Heart right ventricle (tissue), 16 donors: Measurements from ENCODE around the gene PROSER1. TPM values are rescaled to one million over a fixed set of nuclear protein-coding genes. Genes with fewer than 3 reads are reported as not detected.

Experiments used
- ATAC-seq, 8 donors: fragments of 200-7000 bp; cut with Tn5 transposase; one replicate each; pipeline ENCODE4 v1.9.1; 2020; ENCODE audit warnings: mild to moderate bottlenecking in 8 of 8, moderate library complexity in 8 of 8, moderate number of reproducible peaks in 1 of 8
- DNase-seq, 2 donors: peaks; one replicate each; pipeline ENCODE4 v3.0.0-alpha.2; 2020
- H3K27ac ChIP-seq, 10 donors: fragments of 200-600 bp; sonication (generic) in 2 of 10; one replicate each; pipeline versions ENCODE4 v1.5.0 to v1.8.0; 2020 to 2022; ENCODE audit warnings: mild to moderate bottlenecking in 3 of 10
- H3K27me3 ChIP-seq, 7 donors: fragments of 200-600 bp; one replicate each; pipeline ENCODE4 v1.8.0; 2021 to 2022; ENCODE audit warnings: mild to moderate bottlenecking in 2 of 7
- H3K36me3 ChIP-seq, 9 donors: fragments of 200-600 bp; sonication (generic) in 1 of 9; one replicate each; pipeline versions ENCODE4 v1.5.0 to v1.8.0; 2020 to 2022; ENCODE audit warnings: mild to moderate bottlenecking in 2 of 9
- H3K4me1 ChIP-seq, 9 donors: fragments of 200-600 bp; sonication (generic) in 1 of 9; one replicate each; pipeline versions ENCODE4 v1.5.0 to v1.8.0; 2020 to 2022; ENCODE audit warnings: mild to moderate bottlenecking in 4 of 9
- H3K4me3 ChIP-seq, 10 donors: fragments of 200-600 bp; sonication (generic) in 2 of 10; one replicate each; pipeline versions ENCODE4 v1.5.0 to v1.8.0; 2020 to 2022; ENCODE audit warnings: mild to moderate bottlenecking in 7 of 10, moderate library complexity in 2 of 10
- H3K9me3 ChIP-seq, 11 donors: fragments of 200-600 bp in 10 of 11; sonication (generic) in 2 of 11; one replicate each; pipeline versions ENCODE4 v1.5.0 to v1.8.0; 2013 to 2022; ENCODE audit warnings: mild to moderate bottlenecking in 2 of 11, control low read depth in 1 of 11, moderate library complexity in 1 of 11
- CTCF ChIP-seq, 9 donors: fragments of 200-600 bp; sonication (generic) in 2 of 9; IDR thresholded peaks; one replicate each; pipeline versions ENCODE4 v1.5.0 to v1.8.0; 2021 to 2022; ENCODE audit warnings: antibody characterized with exemption in 9 of 9, mild to moderate bottlenecking in 5 of 9, moderate library complexity in 1 of 9
- WGBS, 2 donors: extraction: QIAGEN DNeasy Blood & Tissue Kit; methylation state at CpG; one replicate each; pipeline ENCODE4 v1.1.7; 2013; ENCODE audit warnings: inconsistent platforms in 1 of 2; 5-methylcytosine and 5-hydroxymethylcytosine counted together
- intact Hi-C, 10 donors: fragments of 100-400 bp; cut with DNase I; formaldehyde crosslinking; loops; one replicate each; pipeline versions ENCODE4 v1.11.1 to v1.14.2; 2022
- polyA plus RNA-seq, 2 donors: library from polyadenylated mRNA; stranded (reverse); fragments of 200-250 nt; gene quantifications; one replicate each; pipeline ENCODE4 v1.2.3, GENCODE V29; 2013
- total RNA-seq, 10 donors: library from RNA; stranded (reverse); fragmentation: NEBNext Ultra II Directional in 3 of 10; extraction: Animal tissue kit (Norgen Biotek cat#: 25700) in 3 of 10; gene quantifications; one replicate each; pipeline versions ENCODE4 v1.2.1 to v1.2.4, GENCODE V29; 2021 to 2023
- donor health status: Arrhythmogenic right ventricular cardiomyopathy.
- donor health status: ischemic (EF 13 %, LVEDD 7.1; RV severe dilation, severe dysfunction).
- donor health status: healthy with polysubstance abuse.
- donor health status: DM: no; HTN: yes; CAD: no.
- donor health status: DM: no; HTN: no; CAD: no.
- donor health status: ischemic (EF 25% LVEDD 6.9; RV normal size, moderate dysfunction).
- donor health status: ischemic (EF 25% LVEDD 5.7; RV mildly dilated, moderate dysfunction).
- donor health status: healthy.
- donor health status: DM: yes; HTN: yes; CAD: no.
- donor health status: Ischemic cardiomyopathy.
- donor health status: ischemic (EF 35%, LVEDD 5.7; RV mildly dilated, moderate dysfunction).
- donor health status: nonischemic (EF 11% LVEDD 7.7; RV severe dilation, severe dysfunction).
- donor health status: DM: yes; HTN: yes; CAD: no.
- donor health status: PGD.
- donor health status: ischemic (EF 29% LVEDD 5.4; RV normal size, mild dysfunction).
- donor health status: nonischemic (EF 23%, LVEDD 6.1; RV moderate dilation, normal function).

PROSER1 gene
- total and polyA plus RNA-seq, 12 donors = 5.4 to 22.4 (median 16.7) TPM

- Histone ChIP-seq H3K27ac (no peak overlapping the region), H3K4me1 (no peaks in the 10 kb centered on the region), H3K27me3 (no peaks in the 10 kb centered on the region), H3K9me3 (no peaks in the 10 kb centered on the region), H3K36me3 (no peaks in the 10 kb centered on the region), H3K4me3 (no peak overlapping the region)
- 49 to 57% methylated on average over 4 of the region's 4 CpGs for WGBS, 2 donors
- no peak for ATAC-seq
- TF ChIP-seq CTCF (IDR thresholded peaks at IDR 0.05) = no peak
- DNase-seq = no peak
- intact Hi-C loops = no loop called here
Observed at GRCh38 chr13:38993381-38993780, 44.5 kb downstream of the PROSER1 start.

GRCh38 chr13:38990693-38991092 is 47.2 kb downstream of the PROSER1 start, which contains the start of gene STOML3:
Gene STOML3 (minus strand): TSS chr13:38990831. CDS start chr13:38990721, 110 bp downstream.
- no peak within 1 kb of the TSS for H3K27ac ChIP-seq
- ATAC-seq (no peak), DNase-seq (no peak)
- H3K4me1 ChIP-seq = no peaks in the 10 kb centered on the region
- TF ChIP-seq CTCF (IDR thresholded peaks at IDR 0.05) = no peak
- no peaks in the 10 kb centered on the region for H3K36me3 ChIP-seq
- H3K27me3 ChIP-seq = no peaks in the 10 kb centered on the region
- no peaks in the 10 kb centered on the region for H3K9me3 ChIP-seq
- intact Hi-C loops = no loop called here
- no peak within 1 kb of the TSS for H3K4me3 ChIP-seq

- H3K27ac ChIP-seq = no peak overlapping the region
- 56 to 58% methylated on average over 2 of the region's 2 CpGs for WGBS, 2 donors
- DNase-seq = no peak
- peaks cover 0 to 6% (median 0%) of the 10 kb centered on the region in 9 donors for H3K4me1 ChIP-seq
- no peak for ATAC-seq
- H3K36me3 ChIP-seq = no peaks in the 10 kb centered on the region
- H3K4me3 ChIP-seq = no peak overlapping the region
- peaks cover 0 to 16% (median 0%) of the 10 kb centered on the region in 7 donors for H3K27me3 ChIP-seq
- intact Hi-C loops = no loop called here
- peaks cover 0 to 20% (median 7%) of the 10 kb centered on the region in 11 donors for H3K9me3 ChIP-seq
- TF ChIP-seq CTCF (IDR thresholded peaks at IDR 0.05) = no peak
Observed at GRCh38 chr13:38981096-38981495, 56.8 kb downstream of the PROSER1 start.

GRCh38 chr13:38980750-38981078 is 57.2 kb downstream of the PROSER1 start:
- WGBS, 2 donors = 39 to 44% methylated on average over 2 of the region's 2 CpGs
- TF ChIP-seq CTCF (IDR thresholded peaks at IDR 0.05) = no peak
- intact Hi-C loops = no loop called here

More at GRCh38 chr13:38980750-38981078, 57.2 kb downstream of the PROSER1 start:
- no peak for DNase-seq
- peaks cover 0 to 20% (median 7%) of the 10 kb centered on the region in 11 donors for H3K9me3 ChIP-seq
- H3K4me3 ChIP-seq = no peak overlapping the region
- no peaks in the 10 kb centered on the region for H3K36me3 ChIP-seq
- peaks cover 0 to 16% (median 0%) of the 10 kb centered on the region in 7 donors for H3K27me3 ChIP-seq
- H3K27ac ChIP-seq = no peak overlapping the region
- ATAC-seq = no peak
- H3K4me1 ChIP-seq = peaks cover 0 to 6% (median 0%) of the 10 kb centered on the region in 9 donors
